Stimulated activated CD8-positive, alpha-beta memory T cell treated with anti-CD3 and anti-CD28 coated beads, Interleukin-4, amount 100 ng/mL, for 1 hour (primary cell): ENCODE data around the gene LATS1.
"Not testable (repeated sequence)": the region's sequence is repeated elsewhere in the genome, so short reads cannot be mapped to it uniquely, and the experiment has no call there.

Experiments used
- DNase-seq, 2 donors: peaks; one replicate each; pipeline ENCODE4 v3.0.0-alpha.2; 2020; ENCODE audit warnings: low read depth in 2 of 2, low spot score in 1 of 2

LATS1 gene

DNA sequence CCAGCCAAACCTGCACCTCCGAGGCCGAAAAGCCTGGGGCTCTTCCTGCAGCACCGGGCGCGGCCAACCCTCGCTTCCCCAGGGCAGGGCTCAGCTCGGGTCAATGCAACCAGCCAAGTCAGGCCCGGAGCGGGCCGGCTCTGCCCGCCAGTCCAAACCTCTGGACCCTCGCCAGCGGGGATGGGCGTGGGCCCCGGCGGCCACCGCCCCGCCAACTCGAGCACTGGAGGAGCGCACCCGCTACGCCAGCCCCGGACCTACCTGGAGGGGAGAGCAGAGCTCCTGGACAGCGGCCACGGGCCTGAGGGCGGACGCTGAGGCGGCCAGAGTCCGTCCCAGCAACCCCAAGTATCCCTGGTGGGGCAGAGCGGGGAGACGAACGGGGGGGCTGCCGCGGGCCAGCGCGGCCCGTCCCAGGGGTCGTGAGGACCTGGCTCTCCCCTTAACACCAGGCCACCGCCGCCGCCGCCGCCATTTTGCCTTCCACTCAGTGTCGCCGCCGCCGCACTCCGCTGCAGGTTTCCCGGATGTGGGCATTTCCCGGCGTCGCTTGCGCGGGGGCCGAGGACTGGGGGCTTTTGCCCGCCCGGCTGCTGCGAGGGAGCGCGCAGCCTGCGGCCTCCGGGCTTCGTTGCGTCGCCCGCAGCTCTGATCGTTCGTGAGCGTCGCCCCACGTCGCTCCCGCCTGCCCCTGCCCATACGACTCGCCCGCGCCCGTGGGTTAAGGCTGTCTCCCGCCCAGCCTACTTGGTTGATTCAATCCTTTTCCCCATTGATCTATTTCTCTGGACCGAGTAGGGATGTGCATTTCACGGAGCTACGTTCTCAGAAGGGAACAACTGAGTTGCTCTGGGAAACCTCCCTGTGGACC is at the start of gene LATS1:
TSS of gene LATS1 (minus strand) at position 514 of the 871 bp plus-strand sequence. CDS start 15,975 bp downstream, outside the sequence.
- peak; percentile 83 to 86 for DNase-seq

DNA sequence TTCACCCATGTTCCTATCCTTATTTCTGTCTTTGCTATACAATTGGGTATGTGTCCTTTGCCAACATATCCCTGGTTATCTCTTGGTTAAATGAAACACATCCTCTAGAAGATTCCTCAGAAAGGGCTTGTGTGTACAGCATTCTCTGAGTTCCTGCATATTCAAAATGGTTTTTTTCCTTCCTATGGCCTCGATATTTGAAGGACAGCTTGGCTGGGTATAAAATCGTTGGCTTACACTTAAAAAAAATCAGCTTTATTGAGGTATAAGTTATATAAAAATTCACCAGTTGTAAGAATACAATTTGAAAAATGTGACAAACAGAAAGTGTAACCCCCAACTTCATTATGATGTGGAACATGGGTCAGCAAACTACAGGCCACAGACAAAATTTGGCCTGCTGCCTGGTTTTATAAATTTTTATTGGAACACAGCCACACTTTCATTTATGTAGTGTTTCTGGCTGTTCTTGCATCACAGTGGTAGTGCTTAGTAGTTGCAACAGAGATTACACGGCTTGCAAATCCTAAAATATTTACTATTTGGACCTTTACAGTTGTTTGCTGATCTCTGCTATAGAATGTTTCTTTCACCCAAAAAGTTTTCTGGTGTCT is 48.4 kb upstream of the LATS1 start:
- no peak for DNase-seq

DNA sequence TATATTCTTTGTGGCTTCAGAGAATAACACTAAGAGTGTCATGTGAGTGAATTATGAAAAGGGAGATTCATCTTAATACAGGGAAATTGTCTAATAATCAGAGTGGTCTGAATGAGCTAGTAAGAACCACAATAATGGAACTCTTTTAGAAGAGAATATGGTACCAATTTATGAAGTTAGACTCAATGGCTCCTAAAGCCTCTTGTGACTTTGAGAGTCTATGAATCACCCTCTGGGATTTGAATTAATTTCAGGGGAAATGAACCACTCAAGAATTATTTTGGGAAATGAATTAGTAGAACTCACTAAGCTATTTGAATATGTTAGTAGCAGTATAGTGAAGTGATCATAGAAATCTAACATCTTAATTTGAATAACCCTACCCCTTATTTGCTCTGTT is 46.0 kb upstream of the LATS1 start:
- no peak for DNase-seq

DNA sequence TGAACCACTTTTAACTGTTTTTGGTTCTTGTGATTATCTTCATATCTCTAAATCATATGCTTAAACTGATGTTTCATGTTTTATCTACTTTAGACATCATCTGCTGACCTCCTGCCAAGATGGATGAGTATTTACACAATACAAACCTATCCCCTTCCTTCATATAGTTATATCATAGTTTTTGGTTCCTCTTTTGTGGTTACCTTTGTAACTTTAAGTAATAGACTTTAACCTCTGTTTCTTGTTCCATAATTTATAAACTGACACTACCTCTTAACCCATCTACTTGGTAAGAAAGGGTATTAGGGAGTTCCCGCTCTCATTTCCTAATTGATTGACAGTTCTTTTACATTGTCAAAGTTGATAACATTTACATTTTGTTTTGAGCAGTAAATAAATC is 43.5 kb upstream of the LATS1 start:
- no peak for DNase-seq

DNA sequence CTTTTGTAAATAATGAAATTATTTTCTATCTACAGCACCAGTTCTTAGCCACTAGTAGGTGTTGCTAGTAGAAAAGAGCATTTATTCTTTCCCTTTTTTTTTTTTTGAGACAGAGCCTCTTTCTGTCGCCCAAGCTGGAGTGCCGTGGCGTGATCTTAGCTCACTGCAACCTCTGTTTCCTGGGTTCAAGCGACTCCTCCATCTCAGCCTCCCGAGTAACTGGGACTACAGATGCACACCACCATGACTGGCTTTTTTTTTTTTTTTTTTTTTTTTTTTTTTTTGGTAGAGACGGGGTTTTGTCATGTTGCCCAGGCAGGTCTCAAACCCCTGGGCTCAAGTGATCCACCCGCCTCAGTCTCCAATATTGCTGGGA is 38.3 kb upstream of the LATS1 start:
- no peak for DNase-seq

DNA sequence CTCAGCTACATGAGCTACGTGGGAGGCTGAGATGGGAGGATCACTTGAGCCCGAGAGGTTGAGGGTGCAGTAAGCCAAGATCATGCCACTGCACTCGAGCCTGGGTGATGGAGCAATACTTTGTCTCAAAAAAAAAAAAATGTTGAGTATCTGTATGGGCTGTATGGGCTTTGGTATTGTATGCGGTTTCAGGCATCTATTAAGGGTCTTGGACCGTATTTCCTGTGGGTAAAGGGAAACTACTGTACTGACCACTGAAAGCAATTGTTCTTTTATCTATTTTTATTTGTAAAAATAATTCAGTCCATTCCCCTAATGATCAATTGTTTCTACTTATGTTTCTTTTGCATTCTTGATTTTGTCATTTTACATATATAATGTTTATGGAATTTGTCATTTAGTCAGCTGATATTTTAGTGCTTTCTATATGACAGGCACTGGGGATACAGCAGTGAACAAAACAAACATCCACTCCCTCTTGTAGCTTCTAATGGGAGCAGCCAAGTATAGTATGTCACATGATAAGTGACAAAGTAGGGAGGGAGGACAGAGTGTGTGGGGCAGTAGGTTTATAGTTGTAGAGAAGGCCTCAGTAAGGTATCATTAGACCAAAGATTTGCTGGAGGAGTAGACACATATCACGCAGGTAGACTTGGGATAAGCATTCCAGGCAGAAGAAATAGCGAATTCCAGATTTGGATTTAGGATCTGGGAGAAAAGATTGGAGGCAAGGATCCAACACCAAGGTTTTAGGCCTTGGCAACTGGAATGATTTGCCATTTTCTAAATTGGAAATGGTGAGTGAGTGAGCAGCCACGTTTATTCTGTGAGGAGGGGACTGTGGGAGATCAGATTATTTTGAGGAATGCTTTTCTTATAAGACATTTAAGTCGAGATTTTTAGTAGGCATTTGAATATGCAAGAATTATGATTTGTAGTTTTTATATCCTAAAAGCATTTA is 37.7 kb upstream of the LATS1 start:
- DNase-seq = no peak

DNA sequence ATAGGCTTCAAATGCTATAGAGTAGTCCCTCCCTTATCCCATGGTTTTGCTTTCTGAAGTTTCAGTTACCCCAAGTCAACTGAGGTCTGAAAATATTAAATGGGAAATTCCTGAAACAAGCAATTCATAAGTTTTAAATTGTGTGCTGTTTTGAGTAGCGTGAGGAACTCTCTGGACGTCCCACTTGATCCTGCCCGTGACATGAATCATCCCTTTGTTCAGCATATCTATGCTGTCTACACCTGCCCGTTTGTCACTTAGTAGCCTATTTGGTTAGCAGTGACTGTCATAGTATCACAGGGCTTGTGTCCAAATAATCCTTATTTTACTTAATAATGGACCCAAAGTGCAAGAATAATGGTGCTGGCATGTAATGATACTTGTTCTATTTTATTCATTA is 36.6 kb upstream of the LATS1 start:
- DNase-seq = no peak

DNA sequence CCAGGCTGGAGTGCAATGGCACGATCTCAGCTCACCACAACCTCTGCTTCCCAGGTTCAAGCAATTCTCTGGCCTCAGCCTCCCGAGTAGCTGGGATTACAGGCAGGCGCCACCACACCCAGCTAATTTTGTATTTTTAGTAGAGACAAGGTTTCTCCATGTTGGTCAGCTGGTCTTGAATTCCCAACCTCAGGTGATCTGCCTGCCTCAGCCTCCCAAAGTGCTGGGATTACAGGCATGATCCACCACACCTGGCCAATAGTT is 35.4 kb upstream of the LATS1 start:
- not testable (repeated sequence) for DNase-seq

DNA sequence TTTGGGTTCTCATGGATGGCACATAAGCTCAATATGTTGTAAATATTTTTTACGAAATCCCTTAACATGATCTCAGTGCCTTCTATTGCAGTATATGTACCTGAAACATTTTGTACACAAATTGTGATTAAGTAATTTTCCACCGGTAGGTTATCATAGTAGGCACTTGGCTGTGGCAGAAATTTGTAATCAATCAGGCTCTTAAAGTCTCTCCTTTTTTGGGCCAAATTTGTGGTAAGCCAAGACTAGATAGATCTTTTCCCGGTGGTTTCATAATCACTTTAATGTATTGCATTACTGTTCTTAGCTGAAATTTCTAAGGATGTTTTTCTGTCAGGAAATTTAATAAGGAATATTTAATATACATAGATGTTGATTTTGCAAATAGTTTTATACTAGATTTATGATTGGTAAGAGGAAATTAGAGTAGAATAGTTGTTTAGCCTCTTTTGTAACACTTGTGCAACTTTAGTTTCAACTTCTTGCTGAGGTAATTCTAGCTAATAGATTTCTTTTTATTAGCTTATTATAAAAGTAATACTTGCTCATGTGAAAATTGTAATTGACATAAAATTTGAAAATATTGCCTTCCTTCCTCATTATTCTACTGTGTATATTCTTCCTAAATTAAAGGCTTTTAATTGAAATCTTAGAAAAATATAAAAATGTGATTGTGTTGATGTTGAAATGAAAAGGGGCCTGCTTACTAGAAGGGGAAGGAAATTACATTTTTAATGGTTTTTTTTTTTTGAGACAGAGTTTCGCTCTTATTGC is 34.9 kb upstream of the LATS1 start:
- no peak for DNase-seq

DNA sequence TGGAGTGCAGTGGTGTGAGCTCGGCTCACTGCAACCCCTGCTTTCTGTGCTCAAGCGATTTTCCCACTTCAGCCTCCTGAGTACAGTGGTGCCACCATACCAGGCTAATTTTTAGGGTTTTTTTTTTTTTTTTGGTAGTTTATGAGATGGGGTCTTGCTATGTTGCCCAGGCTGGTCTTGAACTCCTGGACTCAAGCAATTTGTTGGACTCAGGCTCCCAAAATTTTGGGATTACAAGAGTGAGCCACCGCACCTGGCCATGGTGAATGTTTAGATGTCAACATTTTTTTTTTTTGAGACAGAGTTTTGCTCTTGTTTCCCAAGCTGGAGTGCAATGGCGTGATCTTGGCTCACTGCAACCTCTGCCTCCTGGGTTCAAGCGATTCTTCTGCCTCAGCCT is 34.0 kb upstream of the LATS1 start:
- DNase-seq = not testable (repeated sequence)

DNA sequence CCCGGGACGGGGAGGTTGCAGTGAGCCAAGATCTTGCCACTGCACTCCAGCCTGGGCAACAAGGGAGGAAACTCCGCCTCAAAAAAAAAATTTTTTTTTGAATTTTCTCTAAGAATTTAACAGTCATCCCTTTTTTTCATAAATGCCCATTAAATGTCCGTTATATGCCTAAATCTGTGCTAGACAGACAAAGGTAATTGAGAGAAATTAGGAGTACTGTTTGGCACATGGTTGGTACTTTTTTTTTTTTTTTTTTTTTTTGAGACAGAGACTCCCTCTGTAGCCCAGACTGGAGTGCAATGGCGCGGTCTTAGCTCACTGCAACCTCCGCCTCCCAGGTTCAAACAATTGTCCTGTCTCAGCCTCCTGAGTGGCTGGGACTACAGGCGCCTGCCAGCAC is 33.3 kb upstream of the LATS1 start:
- DNase-seq = no peak

DNA sequence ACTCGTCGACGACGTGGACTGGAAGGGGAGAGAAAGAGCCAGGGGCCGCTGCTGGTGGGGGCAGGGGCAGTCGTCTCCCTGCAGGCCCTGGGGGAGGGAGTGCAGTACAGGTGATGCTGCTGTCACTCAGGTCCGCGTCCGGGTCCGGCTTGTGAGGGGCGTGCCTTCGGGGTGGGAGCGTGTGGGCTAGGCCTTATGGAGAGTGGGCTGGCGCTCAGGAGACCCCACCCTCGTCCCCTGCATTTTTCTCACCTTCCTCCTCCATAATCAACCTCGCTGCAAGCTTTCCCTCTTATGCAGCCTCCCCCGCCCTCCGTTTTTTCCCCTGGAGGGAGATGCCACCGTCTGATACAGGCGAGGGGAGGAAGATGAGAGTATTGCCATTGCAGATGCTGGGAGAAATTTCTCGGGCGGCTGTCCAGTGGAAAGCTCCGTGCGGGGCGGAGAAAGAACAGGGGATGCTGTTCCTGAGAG is 32.3 kb upstream of the LATS1 start:
- DNase-seq = peak in 1 of 2 donors; percentile 15

DNA sequence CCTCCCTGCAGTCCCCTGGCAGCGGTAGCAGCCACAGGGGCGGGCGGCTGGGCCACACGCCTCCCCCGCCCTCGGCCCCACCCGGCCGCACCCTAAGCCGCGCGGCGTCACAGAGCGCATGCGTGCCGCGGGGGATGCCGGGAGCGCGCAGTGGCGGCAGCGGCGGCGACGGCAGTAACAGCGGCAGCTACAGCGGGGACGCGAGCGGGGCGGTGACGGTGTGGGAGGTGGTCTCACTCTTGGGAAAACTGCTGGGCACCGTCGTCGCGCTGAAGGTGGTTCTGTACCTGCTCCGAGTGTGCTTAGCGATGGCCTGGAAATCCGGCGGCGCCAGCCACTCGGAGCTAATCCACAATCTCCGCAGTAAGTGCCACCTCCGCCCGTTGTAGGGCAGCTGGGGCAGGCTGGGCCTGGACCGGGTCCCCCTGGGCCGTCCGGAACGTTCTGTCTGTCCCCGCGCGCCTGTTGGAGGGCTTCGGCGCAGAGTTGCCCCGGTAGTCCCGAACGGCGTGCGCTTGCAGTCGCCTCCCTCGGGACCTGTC is 31.8 kb upstream of the LATS1 start, which contains the start of gene PCMT1:
TSS of gene PCMT1 (plus strand) at position 148 of the 542 bp plus-strand sequence. CDS start at position 309, 161 bp downstream.
- peak; percentile 79 to 82 for DNase-seq

DNA sequence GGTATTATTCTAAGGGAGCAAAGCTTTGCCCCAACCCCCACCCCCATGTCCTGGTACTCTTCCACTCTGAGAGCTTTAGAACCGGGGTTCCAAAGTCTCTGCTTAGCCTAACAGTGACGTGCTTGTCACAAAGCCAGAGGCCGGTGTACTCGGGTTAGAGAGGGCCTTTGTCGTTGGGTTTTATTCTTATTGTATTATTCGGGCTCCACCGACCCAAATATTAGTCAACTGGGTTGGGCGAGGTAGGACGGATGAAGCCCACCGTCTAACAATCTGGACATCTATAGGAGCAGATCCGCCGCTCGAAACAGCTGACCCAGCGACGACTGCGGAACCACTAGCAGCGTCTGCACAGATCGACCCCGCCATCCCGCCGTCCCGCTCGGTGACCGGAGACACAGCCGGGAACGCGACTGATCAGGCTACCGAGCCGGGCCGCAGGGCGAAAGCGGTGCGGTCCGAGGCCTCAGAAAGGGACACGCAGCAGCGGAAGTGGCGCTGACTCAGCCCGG is 31.2 kb upstream of the LATS1 start:
- not testable (repeated sequence) for DNase-seq

DNA sequence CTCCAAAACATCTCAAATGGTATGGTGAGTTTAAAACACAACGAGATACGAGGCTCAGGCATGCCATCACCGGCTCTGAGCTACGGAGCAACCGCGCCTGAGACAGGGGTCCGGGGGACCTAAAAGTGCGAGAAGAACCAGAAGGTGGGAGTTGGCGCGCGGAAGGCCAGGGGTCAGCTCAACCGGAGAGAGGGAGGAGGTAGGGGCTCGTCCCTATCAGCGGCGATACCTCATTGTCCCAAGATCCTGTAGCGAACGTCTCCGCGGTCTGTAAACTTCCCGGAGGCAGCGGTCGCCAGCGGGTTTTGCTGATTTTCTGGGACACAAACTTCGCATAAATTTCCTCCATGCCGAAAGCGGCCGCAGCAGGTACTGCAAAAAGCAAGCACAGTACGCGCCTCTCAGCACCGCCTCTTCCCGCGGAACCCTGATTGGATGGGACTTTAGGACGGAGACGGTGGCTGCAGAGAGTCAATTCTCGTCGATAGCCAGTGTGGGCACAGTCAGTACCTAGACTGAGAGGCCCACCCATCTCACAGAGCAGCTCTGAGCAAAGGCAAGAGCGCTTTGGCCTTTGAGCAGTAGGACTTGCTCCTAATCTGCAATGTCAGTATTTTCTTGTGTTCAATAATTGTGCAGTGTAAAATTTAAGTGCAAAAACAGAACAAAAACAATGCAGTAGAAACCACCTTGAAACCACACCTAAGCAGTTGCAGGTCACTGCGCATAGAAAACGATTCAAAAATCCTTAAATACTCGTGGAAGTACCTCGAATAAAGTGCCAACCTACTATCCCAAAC is 28.4 kb upstream of the LATS1 start, which contains the start of gene NUP43:
TSS of gene NUP43 (minus strand) at position 383 of the 800 bp plus-strand sequence. CDS start at position 349, 34 bp downstream.
- peak; percentile 84 to 86 for DNase-seq

DNA sequence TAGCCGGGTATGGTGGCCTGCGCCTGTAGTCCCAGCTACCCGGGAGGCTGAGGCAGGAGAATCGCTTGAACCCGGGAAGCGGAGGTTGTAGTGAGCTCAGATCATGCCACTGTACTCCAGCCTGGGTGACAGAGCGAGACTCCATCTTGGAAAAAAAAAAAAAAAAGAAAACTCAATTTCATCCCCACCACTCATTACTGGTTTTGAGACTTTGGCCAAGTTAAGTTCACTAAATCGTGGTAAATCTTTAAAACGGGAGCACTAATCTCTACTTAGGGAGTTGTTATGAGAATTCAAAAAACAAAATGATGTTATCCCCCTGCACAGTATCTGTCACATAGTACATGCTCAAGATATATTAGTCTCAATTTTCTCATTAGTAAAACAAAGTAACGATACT is 27.4 kb upstream of the LATS1 start:
- not testable (repeated sequence) for DNase-seq

DNA sequence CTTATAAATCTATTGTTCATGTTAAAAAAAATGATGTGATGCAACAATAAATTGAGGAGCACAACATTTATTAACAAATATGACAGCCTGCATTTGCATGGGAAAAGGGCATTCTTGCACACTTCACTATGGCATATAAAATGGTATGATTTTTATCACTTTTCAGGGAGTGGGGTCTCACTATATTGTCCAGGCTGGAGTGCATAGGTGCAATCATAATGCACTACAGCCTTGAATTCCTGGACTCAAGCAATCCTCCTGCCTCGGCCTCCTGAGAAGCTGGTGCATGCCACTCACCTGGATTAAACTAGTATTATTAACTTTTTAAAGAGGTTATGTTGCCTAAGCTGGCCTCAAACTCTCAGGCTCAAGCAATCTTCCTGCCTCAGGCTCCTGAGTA is 17.0 kb upstream of the LATS1 start:
- DNase-seq = no peak

DNA sequence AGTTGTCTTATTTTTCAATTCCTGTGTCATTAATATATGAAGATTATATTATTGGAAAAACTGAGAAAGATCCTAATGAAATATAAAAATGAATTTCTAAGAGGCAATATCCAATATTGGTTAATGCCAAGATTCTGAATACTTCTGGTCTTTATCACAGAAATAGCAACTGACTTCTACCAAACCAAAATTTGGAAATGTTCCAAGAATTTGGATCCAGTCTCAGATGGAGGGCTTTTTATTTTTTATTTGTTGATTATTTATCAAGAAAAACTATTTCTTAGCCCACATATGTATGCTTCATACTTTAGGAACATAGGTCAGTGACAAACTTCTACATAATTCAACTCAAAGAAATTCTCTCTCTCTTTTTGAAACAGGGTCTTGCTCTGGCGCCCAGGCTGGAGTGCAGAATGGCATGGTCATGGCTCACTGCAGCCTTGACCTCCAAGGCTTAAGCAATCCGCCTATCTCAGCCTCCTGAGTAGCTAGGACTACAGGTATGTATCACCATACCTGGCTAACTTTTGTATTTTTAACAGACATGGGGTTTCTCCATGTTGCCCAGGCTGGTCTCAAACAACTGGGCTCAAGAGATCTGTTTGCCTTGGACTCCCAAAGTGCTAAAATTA is 15.3 kb upstream of the LATS1 start:
- no peak for DNase-seq

DNA sequence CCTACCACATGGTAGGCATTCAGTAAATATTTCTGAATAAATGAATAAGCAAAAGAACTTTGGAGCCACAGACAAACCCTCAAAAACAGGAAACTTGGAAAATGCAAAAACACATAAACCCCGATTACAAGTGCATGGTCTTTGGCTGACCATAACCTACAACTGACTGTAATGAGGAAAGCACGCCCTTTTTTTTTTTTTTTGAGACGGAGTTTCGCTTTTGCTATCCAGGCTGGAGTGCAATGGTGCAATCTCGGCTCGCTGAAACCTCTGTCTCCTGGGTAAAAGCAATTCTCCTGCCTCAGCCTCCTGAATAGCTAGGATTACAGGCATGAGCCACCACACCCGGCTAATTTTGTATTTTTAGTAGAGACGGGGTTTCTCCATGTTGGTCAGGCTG is 11.9 kb upstream of the LATS1 start:
- no peak for DNase-seq
